Activated B cell treated with CpG ODN at 0.5 μM for 24 hours (primary cell): ENCODE data around the gene DTD1. TPM values are rescaled to one million over a fixed set of nuclear protein-coding genes. Genes with fewer than 3 reads are reported as not detected.

Source experiments
- ATAC-seq: fragments of 200-7000 bp; cut with Tn5 transposase; one replicate; pipeline ENCODE4 v1.10.0; 2021; ENCODE audit warnings: low read depth, mild to moderate bottlenecking, moderate library complexity
- CTCF ChIA-PET: fragments of 350-600 bp; sonication (Branson Sonifier 250); formaldehyde crosslinking; loops from one replicate; lab custom pipeline; 2021; ENCODE audit warnings: antibody characterized with exemption; lab: Charles Lee
- POLR2A ChIA-PET: fragments of 350-600 bp; sonication (Branson Sonifier 250); formaldehyde crosslinking; loops from one replicate; lab custom pipeline; 2021; ENCODE audit warnings: antibody characterized with exemption; lab: Charles Lee
- DNase-seq: peaks from one replicate; pipeline ENCODE4 v3.0.0; 2022
- H3K27ac Mint-ChIP-seq: one replicate; pipeline ENCODE4 v1.8.0; 2020; ENCODE audit warnings: mixed read lengths
- H3K27me3 Mint-ChIP-seq: one replicate; pipeline ENCODE4 v1.8.0; 2021; ENCODE audit warnings: mixed read lengths
- H3K36me3 Mint-ChIP-seq: one replicate; pipeline ENCODE4 v1.8.0; 2021; ENCODE audit warnings: low read depth, mixed read lengths
- H3K4me1 Mint-ChIP-seq: one replicate; pipeline ENCODE4 v1.8.0; 2021; ENCODE audit warnings: mixed read lengths
- H3K4me3 Mint-ChIP-seq: one replicate; pipeline ENCODE4 v1.8.0; 2020; ENCODE audit warnings: mild to moderate bottlenecking, mixed read lengths
- H3K9me3 Mint-ChIP-seq: one replicate; pipeline ENCODE4 v1.8.0; 2020; ENCODE audit warnings: mixed read lengths
- intact Hi-C: fragments of 100-400 bp; cut with micrococcal nuclease; formaldehyde crosslinking; loops from one replicate; pipeline ENCODE4 v1.15.1; 2024
- total RNA-seq: library from RNA; stranded (reverse); gene quantifications from 2 replicates; pipeline ENCODE4 v1.2.3, GENCODE V29; 2022
- TF ChIP-seq, protein P1 (sequence below): fragments of 200-600 bp; IDR thresholded peaks from one replicate; pipeline ENCODE4 v1.8.0; 2022; ENCODE audit warnings: antibody characterized with exemption, mild to moderate bottlenecking

The DTD1 gene
- total RNA-seq, 1 donor from 2014 or later = 27.5 TPM

DNA sequence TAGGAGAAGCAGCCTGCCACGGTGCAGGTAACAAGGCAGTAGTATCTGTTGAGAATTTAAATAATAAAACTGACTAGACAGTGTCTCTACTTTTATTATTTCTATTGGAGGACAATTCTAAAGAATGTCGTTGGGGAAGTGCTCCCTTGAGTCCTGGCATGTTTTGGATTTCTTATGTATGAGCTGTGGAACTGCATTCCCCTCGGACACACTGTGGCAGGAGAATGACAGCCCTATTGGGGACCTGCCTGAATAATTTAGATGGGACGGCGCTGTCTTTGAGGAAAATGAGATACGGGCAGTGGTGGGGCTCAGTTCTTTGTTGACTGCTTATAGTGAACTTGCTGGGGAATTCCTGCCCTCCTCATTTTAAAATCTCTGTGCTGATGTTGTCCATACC, 223.3 kb downstream of the DTD1 start:
- H3K4me1 Mint-ChIP-seq = peaks cover 5% of the 10 kb centered on the region
- no peaks in the 10 kb centered on the region for H3K9me3 Mint-ChIP-seq
- H3K4me3 Mint-ChIP-seq = no peak overlapping the region
- ChIA-PET CTCF (no interaction called here), POLR2A (no interaction called here)
- TF ChIP-seq, protein P1, sequence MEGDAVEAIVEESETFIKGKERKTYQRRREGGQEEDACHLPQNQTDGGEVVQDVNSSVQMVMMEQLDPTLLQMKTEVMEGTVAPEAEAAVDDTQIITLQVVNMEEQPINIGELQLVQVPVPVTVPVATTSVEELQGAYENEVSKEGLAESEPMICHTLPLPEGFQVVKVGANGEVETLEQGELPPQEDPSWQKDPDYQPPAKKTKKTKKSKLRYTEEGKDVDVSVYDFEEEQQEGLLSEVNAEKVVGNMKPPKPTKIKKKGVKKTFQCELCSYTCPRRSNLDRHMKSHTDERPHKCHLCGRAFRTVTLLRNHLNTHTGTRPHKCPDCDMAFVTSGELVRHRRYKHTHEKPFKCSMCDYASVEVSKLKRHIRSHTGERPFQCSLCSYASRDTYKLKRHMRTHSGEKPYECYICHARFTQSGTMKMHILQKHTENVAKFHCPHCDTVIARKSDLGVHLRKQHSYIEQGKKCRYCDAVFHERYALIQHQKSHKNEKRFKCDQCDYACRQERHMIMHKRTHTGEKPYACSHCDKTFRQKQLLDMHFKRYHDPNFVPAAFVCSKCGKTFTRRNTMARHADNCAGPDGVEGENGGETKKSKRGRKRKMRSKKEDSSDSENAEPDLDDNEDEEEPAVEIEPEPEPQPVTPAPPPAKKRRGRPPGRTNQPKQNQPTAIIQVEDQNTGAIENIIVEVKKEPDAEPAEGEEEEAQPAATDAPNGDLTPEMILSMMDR = no peak
- H3K36me3 Mint-ChIP-seq = no peaks in the 10 kb centered on the region
- no peak overlapping the region for H3K27ac Mint-ChIP-seq
- no peaks in the 10 kb centered on the region for H3K27me3 Mint-ChIP-seq
- no peak for ATAC-seq
- DNase-seq = no peak
- intact Hi-C loops = no loop called here

DNA sequence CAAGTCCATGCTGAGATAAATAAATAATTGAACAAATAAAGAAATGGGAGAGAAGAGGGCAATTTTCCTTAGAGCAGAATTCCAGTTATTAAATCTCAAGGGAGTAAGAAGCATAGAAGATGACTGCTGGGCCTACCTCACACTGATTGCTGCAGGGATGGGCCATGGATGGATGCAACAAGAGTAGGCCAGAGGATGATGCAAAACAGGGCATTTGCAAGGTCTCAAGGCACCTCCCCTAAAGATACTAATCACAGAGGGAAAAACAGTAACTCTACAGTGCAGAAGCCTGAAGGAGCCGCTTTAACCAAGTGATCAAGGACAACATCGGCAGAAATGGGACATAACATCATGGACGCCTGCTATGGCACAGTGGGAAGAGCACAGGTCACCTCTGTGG, 224.1 kb downstream of the DTD1 start:
- ChIA-PET POLR2A (no interaction called here), CTCF (no interaction called here)
- Mint-ChIP-seq H3K9me3 (no peaks in the 10 kb centered on the region), H3K4me1 (peaks cover 5% of the 10 kb centered on the region), H3K36me3 (no peaks in the 10 kb centered on the region), H3K4me3 (no peak overlapping the region), H3K27me3 (no peaks in the 10 kb centered on the region), H3K27ac (no peak overlapping the region)
- no peak for ATAC-seq
- intact Hi-C loops = no loop called here
- DNase-seq = no peak
- TF ChIP-seq, protein P1 = no peak

DNA sequence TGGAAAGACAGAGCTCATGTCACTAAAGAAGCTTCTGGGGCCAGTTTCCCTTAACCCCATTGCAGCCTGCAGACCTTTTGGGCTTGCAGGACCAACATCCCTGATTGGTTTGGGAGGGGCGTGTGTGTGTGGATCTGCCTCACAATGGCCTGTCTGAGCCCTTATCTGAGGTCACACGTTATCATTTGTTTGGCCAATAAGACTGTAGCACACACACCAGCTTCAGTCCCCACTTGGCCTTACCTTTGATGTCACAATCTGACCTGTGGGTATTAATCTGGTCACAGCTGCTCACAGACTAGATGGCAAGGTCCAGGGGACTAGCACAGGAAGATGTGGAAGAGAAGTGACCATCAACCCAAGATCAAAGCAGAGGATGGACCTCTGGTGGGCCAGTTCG, 225.6 kb downstream of the DTD1 start, which contains the start of gene SCP2D1:
TSS of gene SCP2D1 (plus strand) at position 301 of the 400 bp plus-strand sequence. CDS start at position 334, 33 bp downstream.
- Mint-ChIP-seq H3K27ac (no peak within 1 kb of the TSS), H3K4me3 (no peak within 1 kb of the TSS), H3K4me1 (no peaks in the 10 kb centered on the region), H3K9me3 (no peaks in the 10 kb centered on the region), H3K36me3 (no peaks in the 10 kb centered on the region), H3K27me3 (no peaks in the 10 kb centered on the region)
- ChIA-PET POLR2A (no interaction called here), CTCF (interaction anchor here (0.7 kb wide), 1 partner anchor 266 kb away, joined by 3 read pairs; no protein-coding TSS in a partner anchor)
- ATAC-seq = no peak
- intact Hi-C loops = no loop called here
- no peak for DNase-seq
- TF ChIP-seq, protein P1 = no peak

DNA sequence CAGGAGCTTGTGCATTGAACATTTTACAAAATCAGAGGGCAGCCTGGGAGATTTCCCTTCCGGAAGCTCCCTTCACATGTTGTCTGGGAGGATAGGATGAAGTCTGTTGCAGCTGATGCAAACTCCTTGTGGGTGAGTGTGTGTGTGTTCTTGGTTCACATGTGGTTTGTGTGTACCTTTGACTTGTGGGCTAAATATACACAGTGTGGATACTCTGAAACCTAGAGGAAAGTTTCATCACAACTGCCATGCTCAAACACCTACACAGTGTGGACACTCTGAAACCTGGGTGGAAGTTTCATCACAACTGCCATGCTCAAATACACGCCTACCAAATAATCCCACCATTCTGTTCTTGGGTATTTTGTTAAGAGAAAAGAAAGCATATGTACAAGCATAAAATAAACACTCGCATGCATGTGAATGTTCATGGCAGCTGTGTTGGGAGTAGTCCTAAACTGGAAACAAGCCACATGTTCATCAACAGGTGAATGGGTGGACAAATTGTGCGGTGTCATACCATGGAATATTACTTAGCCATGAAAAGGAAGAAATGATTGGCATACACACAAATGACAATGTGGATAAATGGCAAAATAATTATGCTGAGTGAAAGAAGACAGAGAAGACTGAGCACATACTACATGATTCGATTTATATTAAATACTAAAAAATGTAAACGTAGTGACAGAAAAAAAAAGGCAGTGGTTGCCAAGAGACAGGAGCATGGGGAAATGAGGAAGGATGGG, 227.5 kb downstream of the DTD1 start:
- POLR2A ChIA-PET = no interaction called here
- no peak overlapping the region for H3K27ac Mint-ChIP-seq
- intact Hi-C loops = no loop called here
- H3K9me3 Mint-ChIP-seq = no peaks in the 10 kb centered on the region
- ATAC-seq (no peak), DNase-seq (no peak)
- TF ChIP-seq, protein P1 = no peak
- H3K4me3 Mint-ChIP-seq = no peak overlapping the region
- no peaks in the 10 kb centered on the region for H3K4me1 Mint-ChIP-seq
- H3K27me3 Mint-ChIP-seq = peaks cover 1% of the 10 kb centered on the region
- CTCF ChIA-PET = no interaction called here
- no peaks in the 10 kb centered on the region for H3K36me3 Mint-ChIP-seq

Other genes starting within 250 kb of the DTD1 start
- 5.3 and 6.0 TPM in 2 replicates for gene DZANK1, start 121.0 kb upstream of the DTD1 start, total RNA-seq
- 13.3 and 14.5 TPM in 2 replicates for gene POLR3F, start 120.7 kb upstream of the DTD1 start, total RNA-seq
- 10.6 TPM in 2 replicates for gene RBBP9, start 90.8 kb upstream of the DTD1 start, total RNA-seq
- 52.0 and 56.6 TPM in 2 replicates for gene SEC23B, start 80.1 kb upstream of the DTD1 start, total RNA-seq
- 48.9 and 51.7 TPM in 2 replicates for gene SMIM26, start 20.6 kb upstream of the DTD1 start, total RNA-seq
- not detected in 2 replicates for gene SCP2D1, start 225.7 kb downstream of the DTD1 start, total RNA-seq